Measurements from ENCODE around the gene CDH4.

Gene CDH4

GRCh38 chr20:61662968-61663331, 410.9 kb downstream of the CDH4 start:
- no peak for DNase-seq

- DNase-seq, result no peak
Measured at GRCh38 chr20:61663521-61664425, 411.7 kb downstream of the CDH4 start.

- peak; percentile 30 for DNase-seq
Measured at GRCh38 chr20:61664556-61665320, 412.7 kb downstream of the CDH4 start.

- no peak for DNase-seq
Measured at GRCh38 chr20:61665528-61666470, 413.7 kb downstream of the CDH4 start.

GRCh38 chr20:61666471-61666832, 414.4 kb downstream of the CDH4 start:
- no peak for DNase-seq

GRCh38 chr20:61667056-61667792, 415.2 kb downstream of the CDH4 start:
- DNase-seq, result no peak

GRCh38 chr20:61668065-61668650, 416.1 kb downstream of the CDH4 start:
- no peak for DNase-seq

- DNase-seq, result no peak
Measured at GRCh38 chr20:61668771-61669503, 416.9 kb downstream of the CDH4 start.

- DNase-seq, result no peak
Measured at GRCh38 chr20:61670274-61670673, 418.2 kb downstream of the CDH4 start.

- DNase-seq, result no peak
Measured at GRCh38 chr20:61671559-61671958, 419.5 kb downstream of the CDH4 start.

- no peak for DNase-seq
Measured at GRCh38 chr20:61673152-61673847, 421.2 kb downstream of the CDH4 start.

GRCh38 chr20:61674121-61674520, 422.1 kb downstream of the CDH4 start:
- DNase-seq, result no peak

GRCh38 chr20:61674688-61675087, 422.6 kb downstream of the CDH4 start:
- DNase-seq, result no peak

- no peak for DNase-seq
Measured at GRCh38 chr20:61677928-61678327, 425.9 kb downstream of the CDH4 start.

GRCh38 chr20:61678437-61678836, 426.4 kb downstream of the CDH4 start:
- DNase-seq, result no peak

GRCh38 chr20:61679473-61679872, 427.4 kb downstream of the CDH4 start:
- no peak for DNase-seq

GRCh38 chr20:61680096-61680495, 428.0 kb downstream of the CDH4 start:
- DNase-seq, result no peak

- peak; percentile 40 for DNase-seq
Measured at GRCh38 chr20:61682114-61682995, 430.3 kb downstream of the CDH4 start.

GRCh38 chr20:61682996-61683681, 431.1 kb downstream of the CDH4 start:
- peak; percentile 88 for DNase-seq
